Gastrocnemius medialis (tissue), 4 donors: ENCODE data around the gene ARMC7. TPM values are rescaled to one million over a fixed set of nuclear protein-coding genes. Genes with fewer than 3 reads are reported as not detected.
A peak's percentile ranks its signal among the peaks of the same experiment; 100 is the strongest.
"Not testable (repeated sequence)": the region's sequence is repeated elsewhere in the genome, so short reads cannot be mapped to it uniquely, and the experiment has no call there.

ENCODE experiments used
- ATAC-seq, 2 donors: fragments of 150-250 bp; one replicate each; pipeline ENCODE4 v1.9.1; 2016
- DNase-seq, 2 donors: peaks; one replicate each; pipeline ENCODE4 v3.0.0-alpha.2; 2019
- H3K27ac ChIP-seq, 4 donors: fragments of 200-600 bp; sonication (generic); 1 replicate in 1 of 4; 2 replicates in 3 of 4; pipeline ENCODE4 v1.5.1; 2016 to 2018; ENCODE audit warnings: mild to moderate bottlenecking in 2 of 4, moderate library complexity in 1 of 4
- H3K27me3 ChIP-seq, 3 donors: fragments of 200-600 bp; sonication (generic) in 2 of 3; 1 replicate in 1 of 3; 2 replicates in 2 of 3; pipeline versions ENCODE4 v1.5.1 to v1.6.0; 2016 to 2019; ENCODE audit warnings: mild to moderate bottlenecking in 1 of 3, moderate library complexity in 1 of 3
- H3K36me3 ChIP-seq, 2 donors: fragments of 200-600 bp; sonication (generic) in 1 of 2; one replicate each; pipeline ENCODE4 v1.5.1; 2017 to 2018
- H3K4me1 ChIP-seq, 2 donors: fragments of 200-600 bp; sonication (generic) in 1 of 2; one replicate each; pipeline ENCODE4 v1.5.1; 2016 to 2017; ENCODE audit warnings: mild to moderate bottlenecking in 2 of 2
- H3K4me3 ChIP-seq, 4 donors: fragments of 200-600 bp; sonication (generic) in 3 of 4; 1 replicate in 1 of 4; 2 replicates in 3 of 4; pipeline ENCODE4 v1.5.1; 2016 to 2019; ENCODE audit warnings: mild to moderate bottlenecking in 2 of 4
- H3K9me3 ChIP-seq, 3 donors: fragments of 200-600 bp; sonication (generic) in 2 of 3; 1 replicate in 1 of 3; 2 replicates in 2 of 3; pipeline ENCODE4 v1.5.1; 2016 to 2019
- CTCF ChIP-seq, 5 experiments: fragments of 450-650 bp in 3 of 5; fragments of 200-600 bp in 2 of 5; sonication (generic) in 2 of 5; IDR thresholded peaks in 4 of 5; conservative IDR thresholded peaks in 1 of 5; 1 replicate in 4 of 5; 2 replicates in 1 of 5; pipeline ENCODE4 v1.5.1; 2016 to 2019; ENCODE audit warnings: antibody characterized with exemption in 5 of 5, mild to moderate bottlenecking in 3 of 5, moderate library complexity in 3 of 5
- POLR2A ChIP-seq, 2 donors: fragments of 450-650 bp; IDR thresholded peaks; one replicate each; pipeline ENCODE4 v1.6.1; 2017; ENCODE audit warnings: antibody characterized with exemption in 2 of 2, mild to moderate bottlenecking in 2 of 2, moderate library complexity in 2 of 2
- in situ Hi-C, 4 donors: fragments of 200-750 bp; cut with MboI; loops; one replicate each; pipeline versions ENCODE4 v1.15.0 to v1.8.0; 2017; ENCODE audit warnings: low sequenced_read_pairs in 4 of 4
- intact Hi-C: fragments of 100-400 bp; cut with DNase I; formaldehyde crosslinking; loops from one replicate; pipeline ENCODE4 v1.15.1; 2023; ENCODE audit warnings: low total_unique reads
- total RNA-seq, 4 donors: library from RNA; depleted of rRNA; stranded (reverse); fragments of >200 nt; gene quantifications; one replicate each; pipeline versions ENCODE4 v1.1.0 to v1.2.3, GENCODE V29; 2016

The ARMC7 gene
- total RNA-seq, 4 donors from 2014 or later: 2.0 to 4.4 (median 3.0) TPM

- Histone ChIP-seq H3K9me3 (no peaks in the 10 kb centered on the region), H3K4me3 (no peak overlapping the region), H3K4me1 (peaks cover 9 to 13% of the 10 kb centered on the region in 2 donors), H3K36me3 (no peaks in the 10 kb centered on the region), H3K27me3 (no peaks in the 10 kb centered on the region), H3K27ac (peak overlapping the region in 1 of 4 donors; percentile 13)
- ATAC-seq (no peak), DNase-seq (no peak)
- intact Hi-C loops: no loop called here
- in situ Hi-C loops: no loop called here
- TF ChIP-seq CTCF (IDR thresholded peaks at IDR 0.05 in 4 of 5, conservative IDR thresholded peaks at IDR 0.05 in 1 of 5) (no peak), POLR2A (IDR thresholded peaks at IDR 0.05) (no peak)
Observed at GRCh38 chr17:75159196-75160031, 49.6 kb downstream of the ARMC7 start.

GRCh38 chr17:75160211-75160610, 50.4 kb downstream of the ARMC7 start:
- intact Hi-C loops: no loop called here
- Histone ChIP-seq H3K4me3 (no peak overlapping the region), H3K27me3 (no peaks in the 10 kb centered on the region), H3K4me1 (peaks cover 4 to 7% of the 10 kb centered on the region in 2 donors), H3K27ac (peak overlapping the region in 2 of 4 donors; percentile 13 to 48), H3K36me3 (peaks cover 0 to 3% of the 10 kb centered on the region in 2 donors), H3K9me3 (no peaks in the 10 kb centered on the region)
- in situ Hi-C loops: no loop called here
- DNase-seq: no peak
- TF ChIP-seq CTCF (IDR thresholded peaks at IDR 0.05 in 4 of 5, conservative IDR thresholded peaks at IDR 0.05 in 1 of 5) (no peak), POLR2A (IDR thresholded peaks at IDR 0.05) (no peak)
- ATAC-seq: peak; percentile 43 to 78

GRCh38 chr17:75163074-75163473, 53.3 kb downstream of the ARMC7 start:
- DNase-seq: no peak
- ATAC-seq: no peak
- H3K36me3 ChIP-seq: peaks cover 0 to 26% of the 10 kb centered on the region in 2 donors
- H3K27me3 ChIP-seq: no peaks in the 10 kb centered on the region
- in situ Hi-C loops: no loop called here
- no peak overlapping the region for H3K27ac ChIP-seq
- H3K4me3 ChIP-seq: no peak overlapping the region
- H3K9me3 ChIP-seq: no peaks in the 10 kb centered on the region
- peaks cover 0 to 5% of the 10 kb centered on the region in 2 donors for H3K4me1 ChIP-seq
- intact Hi-C loops: no loop called here
- no peak for TF ChIP-seq CTCF (IDR thresholded peaks at IDR 0.05 in 4 of 5, conservative IDR thresholded peaks at IDR 0.05 in 1 of 5)
- no peak for TF ChIP-seq POLR2A (IDR thresholded peaks at IDR 0.05)

GRCh38 chr17:75164606-75165005, 54.8 kb downstream of the ARMC7 start:
- H3K4me1 ChIP-seq, ATAC-seq, DNase-seq, H3K4me3 ChIP-seq, H3K27me3 ChIP-seq, H3K9me3 ChIP-seq, intact Hi-C loops, H3K27ac ChIP-seq, in situ Hi-C loops: not testable (repeated sequence)
- peaks cover 0 to 26% of the 10 kb centered on the region in 2 donors for H3K36me3 ChIP-seq

GRCh38 chr17:75168998-75169397, 59.2 kb downstream of the ARMC7 start:
- ATAC-seq (no peak), DNase-seq (no peak)
- Histone ChIP-seq H3K27ac (peak overlapping the region in 1 of 4 donors; percentile 42), H3K36me3 (peaks cover 0 to 46% of the 10 kb centered on the region in 2 donors), H3K9me3 (no peaks in the 10 kb centered on the region), H3K4me3 (no peak overlapping the region), H3K27me3 (no peaks in the 10 kb centered on the region), H3K4me1 (no peaks in the 10 kb centered on the region)
- no peak for TF ChIP-seq CTCF (IDR thresholded peaks at IDR 0.05 in 4 of 5, conservative IDR thresholded peaks at IDR 0.05 in 1 of 5)
- no peak for TF ChIP-seq POLR2A (IDR thresholded peaks at IDR 0.05)
- in situ Hi-C loops: no loop called here
- intact Hi-C loops: no loop called here
